SK-N-SH treated with all-trans-retinoic acid at 6 μM for 48 hours (cell line): Measurements from ENCODE around the gene ARHGEF12.

Experiments
- ATAC-seq: fragments of 200-7000 bp; cut with Tn5 transposase; 3 replicates; pipeline ENCODE4 v1.9.1; 2020; ENCODE audit warnings: mild to moderate bottlenecking, moderate library complexity
- ARNTL ChIP-seq: fragments of 450-650 bp; formaldehyde crosslinking; IDR thresholded peaks from 2 replicates; pipeline ENCODE4 v1.5.0; 2020; ENCODE audit warnings: low read depth, mild to moderate bottlenecking, moderate library complexity, borderline replicate concordance
- CREB5 ChIP-seq: fragments of 250-450 bp; sonication (Bioruptor Pico); IDR thresholded peaks from 2 replicates; pipeline ENCODE4 v1.5.1; 2020; ENCODE audit warnings: low read depth, mild to moderate bottlenecking, moderate library complexity
- CSDC2 ChIP-seq: fragments of 250-450 bp; sonication (Bioruptor Pico); IDR thresholded peaks from 2 replicates; pipeline ENCODE4 v1.5.0; 2020; ENCODE audit warnings: mild to moderate bottlenecking, moderate library complexity
- CSRNP3 ChIP-seq: fragments of 250-450 bp; sonication (Bioruptor Pico); IDR thresholded peaks from 2 replicates; pipeline ENCODE4 v1.5.1; 2021; ENCODE audit warnings: mild to moderate bottlenecking, moderate library complexity
- ESRRG ChIP-seq: fragments of 250-450 bp; sonication (Bioruptor Pico); IDR thresholded peaks from 2 replicates; pipeline ENCODE4 v1.6.1; 2021; ENCODE audit warnings: mild to moderate bottlenecking
- ISL1 ChIP-seq: fragments of 250-450 bp; sonication (Bioruptor Pico); IDR thresholded peaks from 2 replicates; pipeline ENCODE4 v2.1.2; 2022; ENCODE audit warnings: mild to moderate bottlenecking, moderate library complexity
- OSR1 ChIP-seq: fragments of 250-450 bp; sonication (Bioruptor Pico); IDR thresholded peaks from 2 replicates; pipeline ENCODE4 v1.8.0; 2022; ENCODE audit warnings: moderate library complexity, mild to moderate bottlenecking, inconsistent platforms
- PATZ1 ChIP-seq: fragments of 250-450 bp; sonication (Bioruptor Pico); IDR thresholded peaks from 2 replicates; pipeline ENCODE4 v1.8.0; 2020; ENCODE audit warnings: mild to moderate bottlenecking, moderate library complexity, borderline replicate concordance
- POU6F1 ChIP-seq: fragments of 250-450 bp; sonication (Bioruptor Pico); IDR thresholded peaks from 2 replicates; pipeline ENCODE4 v1.8.0; 2021; ENCODE audit warnings: low read depth, mild to moderate bottlenecking, moderate library complexity, borderline replicate concordance
- PPARA ChIP-seq: fragments of 250-450 bp; sonication (Bioruptor Pico); IDR thresholded peaks from 2 replicates; pipeline ENCODE4 v1.5.0; 2020; ENCODE audit warnings: mild to moderate bottlenecking, borderline replicate concordance
- RARB ChIP-seq: fragments of 250-450 bp; sonication (Bioruptor Pico); IDR thresholded peaks from 2 replicates; pipeline ENCODE4 v1.8.0; 2021; ENCODE audit warnings: mild to moderate bottlenecking, moderate library complexity
- SNAI2 ChIP-seq: fragments of 250-450 bp; sonication (Bioruptor Pico); IDR thresholded peaks from 2 replicates; pipeline ENCODE4 v1.5.0; 2020; ENCODE audit warnings: mild to moderate bottlenecking, moderate library complexity
- TCF4 ChIP-seq: fragments of 250-450 bp; sonication (Bioruptor Pico); IDR thresholded peaks from 2 replicates; pipeline ENCODE4 v1.8.0; 2021; ENCODE audit warnings: mild to moderate bottlenecking, moderate library complexity, borderline replicate concordance
- TOX ChIP-seq: fragments of 250-450 bp; sonication (Bioruptor Pico); IDR thresholded peaks from 2 replicates; pipeline ENCODE4 v1.8.0; 2021; ENCODE audit warnings: mild to moderate bottlenecking, moderate library complexity, borderline replicate concordance
- ZC3H10 ChIP-seq: fragments of 250-450 bp; sonication (Bioruptor Pico); IDR thresholded peaks from 2 replicates; pipeline ENCODE4 v1.5.1; 2021; ENCODE audit warnings: mild to moderate bottlenecking, moderate library complexity
- ZFP3 ChIP-seq: fragments of 250-450 bp; sonication (Bioruptor Pico); IDR thresholded peaks from 2 replicates; pipeline ENCODE4 v1.5.0; 2020; ENCODE audit warnings: mild to moderate bottlenecking, moderate library complexity
- ZFP30 ChIP-seq: fragments of 450-650 bp; formaldehyde crosslinking; IDR thresholded peaks from 2 replicates; pipeline ENCODE4 v1.5.0; 2022; ENCODE audit warnings: mild to moderate bottlenecking, moderate library complexity
- ZNF565 ChIP-seq: fragments of 450-650 bp; formaldehyde crosslinking; conservative IDR thresholded peaks from 2 replicates; pipeline ENCODE4 v1.5.0; 2020; ENCODE audit warnings: low read depth, mild to moderate bottlenecking, moderate library complexity
- ZNF70 ChIP-seq: fragments of 450-650 bp; formaldehyde crosslinking; IDR thresholded peaks from 2 replicates; pipeline ENCODE4 v1.5.0; 2020; ENCODE audit warnings: mild to moderate bottlenecking, moderate library complexity

Gene ARHGEF12

GRCh38 chr11:120499088-120499487 lies 162.9 kb downstream of the ARHGEF12 start:
- ATAC-seq: no peak
- TF ChIP-seq RARB (CRISPR knock-in tag) (no peak), OSR1 (CRISPR knock-in tag) (no peak), PPARA (CRISPR knock-in tag) (no peak), CSDC2 (CRISPR knock-in tag) (no peak), ARNTL (CRISPR knock-in tag) (no peak), PATZ1 (CRISPR knock-in tag) (no peak), ZNF565 (CRISPR knock-in tag) (no peak), ESRRG (CRISPR knock-in tag) (no peak)

GRCh38 chr11:120499859-120500258 lies 163.6 kb downstream of the ARHGEF12 start:
- TF ChIP-seq ZFP30 (CRISPR knock-in tag) (no peak), PPARA (CRISPR knock-in tag) (no peak), OSR1 (CRISPR knock-in tag) (no peak), CSRNP3 (CRISPR knock-in tag) (no peak), ESRRG (CRISPR knock-in tag) (no peak), ISL1 (CRISPR knock-in tag) (no peak), TCF4 (CRISPR knock-in tag) (no peak), CREB5 (no peak)
- TF ChIP-seq, all 23 proteins: peak for 0
- ATAC-seq: no peak

- ATAC-seq: peak; percentile 18; the same call in 1 of the 3 replicates
Measured at GRCh38 chr11:120500414-120501071, 164.3 kb downstream of the ARHGEF12 start.

GRCh38 chr11:120501440-120501839 lies 165.2 kb downstream of the ARHGEF12 start:
- TF ChIP-seq ZNF70 (no peak), TOX (no peak), ZC3H10 (CRISPR knock-in tag) (no peak), PPARA (CRISPR knock-in tag) (no peak), CSDC2 (CRISPR knock-in tag) (no peak), OSR1 (CRISPR knock-in tag) (no peak), ISL1 (CRISPR knock-in tag) (no peak), PATZ1 (CRISPR knock-in tag) (no peak), ZFP3 (CRISPR knock-in tag) (no peak), POU6F1 (no peak), CSRNP3 (CRISPR knock-in tag) (no peak), ZNF565 (CRISPR knock-in tag) (no peak), ZFP30 (CRISPR knock-in tag) (no peak), RARB (CRISPR knock-in tag) (no peak), SNAI2 (CRISPR knock-in tag) (no peak), TCF4 (CRISPR knock-in tag) (no peak)
- no peak for ATAC-seq

More at GRCh38 chr11:120500414-120501071, 164.3 kb downstream of the ARHGEF12 start:
- no peak for TF ChIP-seq ZNF565 (CRISPR knock-in tag)
- no peak for TF ChIP-seq OSR1 (CRISPR knock-in tag)
- no peak for TF ChIP-seq CREB5
- no peak for TF ChIP-seq ISL1 (CRISPR knock-in tag)
- TF ChIP-seq ZFP30 (CRISPR knock-in tag): no peak
- no peak for TF ChIP-seq SNAI2 (CRISPR knock-in tag)
- TF ChIP-seq PPARA (CRISPR knock-in tag): no peak
